Mucosa of descending colon (tissue), 3 donors: ENCODE data around the gene TAF4B. TPM values are rescaled to one million over a fixed set of nuclear protein-coding genes. Genes with fewer than 3 reads are reported as not detected.
"Not testable (repeated sequence)": the region's sequence is repeated elsewhere in the genome, so short reads cannot be mapped to it uniquely, and the experiment has no call there.

Experiments
- ATAC-seq: fragments of 200-7000 bp; cut with Tn5 transposase; one replicate; pipeline ENCODE4 v1.9.1; 2020; ENCODE audit warnings: mild to moderate bottlenecking, moderate library complexity
- DNase-seq, 3 donors: peaks; one replicate each; pipeline ENCODE4 v3.0.0-alpha.2; 2020
- H3K36me3 ChIP-seq: fragments of 200-600 bp; one replicate; pipeline ENCODE4 v1.8.0; 2021; ENCODE audit warnings: low read depth, mild to moderate bottlenecking
- H3K4me1 ChIP-seq: fragments of 200-600 bp; one replicate; pipeline ENCODE4 v1.8.0; 2021; ENCODE audit warnings: low read depth, mild to moderate bottlenecking
- H3K4me3 ChIP-seq: fragments of 200-600 bp; one replicate; pipeline ENCODE4 v1.8.0; 2021; ENCODE audit warnings: mild to moderate bottlenecking
- H3K9me3 ChIP-seq: fragments of 200-600 bp; one replicate; pipeline ENCODE4 v1.8.0; 2021; ENCODE audit warnings: mild to moderate bottlenecking
- CTCF ChIP-seq: fragments of 200-600 bp; IDR thresholded peaks from one replicate; pipeline ENCODE4 v1.8.0; 2022; ENCODE audit warnings: antibody characterized with exemption, mild to moderate bottlenecking
- intact Hi-C, 2 donors: fragments of 100-400 bp; cut with DNase I in 1 of 2; cut with micrococcal nuclease in 1 of 2; formaldehyde crosslinking; loops; one replicate each; pipeline versions ENCODE4 v1.11.0 to v1.11.1; 2022; cut with DNase I, micrococcal nuclease
- total RNA-seq, 3 donors: library from RNA; stranded (reverse); fragmentation: NEBNext Ultra II Directional in 2 of 3; extraction: Animal tissue kit (Norgen Biotek cat#: 25700) in 2 of 3; gene quantifications; one replicate each; pipeline versions ENCODE4 v1.2.1 to v1.2.4, GENCODE V29; 2021 to 2023
- donor health status: DM: no; HTN: no; CAD: no; lungs with moderate emphysema.
- donor health status: DM: no; HTN: no; CAD: no.
- donor health status: DM: no; HTN: yes; CAD: no.

The TAF4B gene
- total RNA-seq, 3 donors from 2014 or later: 3.4 to 4.1 (median 3.8) TPM

DNA sequence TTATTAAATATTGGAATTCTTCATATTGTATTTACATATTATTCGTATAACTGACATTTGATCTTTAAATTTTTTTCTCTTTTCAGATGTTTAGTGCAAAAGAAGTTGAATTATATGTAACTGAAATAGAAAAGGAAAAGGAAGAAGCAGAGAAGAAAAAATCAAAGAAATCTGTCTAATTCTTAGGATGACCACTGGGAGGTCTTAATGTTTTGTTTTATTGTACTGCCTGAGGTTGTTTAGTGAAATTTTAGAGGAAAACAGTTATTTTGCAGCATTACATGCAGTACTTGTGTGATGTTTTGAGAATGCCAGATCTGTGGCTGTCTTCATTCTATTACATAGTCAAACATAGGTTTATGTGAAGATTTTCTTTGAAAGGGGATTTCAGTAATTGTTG lies 34.0 kb upstream of the TAF4B start:
- no peak overlapping the region for H3K4me3 ChIP-seq
- intact Hi-C loops: no loop called here
- no peak for ATAC-seq
- TF ChIP-seq CTCF: no peak
- no peaks in the 10 kb centered on the region for H3K9me3 ChIP-seq
- no peak for DNase-seq
- H3K36me3 ChIP-seq: no peaks in the 10 kb centered on the region
- H3K4me1 ChIP-seq: no peaks in the 10 kb centered on the region

GRCh38 chr18:26196605-26197004 lies 29.6 kb upstream of the TAF4B start:
- Histone ChIP-seq H3K36me3 (no peaks in the 10 kb centered on the region), H3K9me3 (no peaks in the 10 kb centered on the region), H3K4me1 (no peaks in the 10 kb centered on the region), H3K4me3 (no peak overlapping the region)
- intact Hi-C loops: no loop called here
- no peak for TF ChIP-seq CTCF
- DNase-seq: no peak
- no peak for ATAC-seq

- ATAC-seq, intact Hi-C loops, H3K4me3 ChIP-seq: not testable (repeated sequence)
Observed at GRCh38 chr18:26202001-26202400, 24.2 kb upstream of the TAF4B start.

GRCh38 chr18:26205318-26205717 lies 20.9 kb upstream of the TAF4B start:
- DNase-seq: no peak
- H3K4me3 ChIP-seq: no peak overlapping the region
- no peak for ATAC-seq
- intact Hi-C loops: no loop called here
- no peak for TF ChIP-seq CTCF
- H3K9me3 ChIP-seq: no peaks in the 10 kb centered on the region
- H3K4me1 ChIP-seq: no peaks in the 10 kb centered on the region
- H3K36me3 ChIP-seq: no peaks in the 10 kb centered on the region

More at GRCh38 chr18:26202001-26202400, 24.2 kb upstream of the TAF4B start:
- DNase-seq, H3K4me1 ChIP-seq, H3K36me3 ChIP-seq, H3K9me3 ChIP-seq: not testable (repeated sequence)

DNA sequence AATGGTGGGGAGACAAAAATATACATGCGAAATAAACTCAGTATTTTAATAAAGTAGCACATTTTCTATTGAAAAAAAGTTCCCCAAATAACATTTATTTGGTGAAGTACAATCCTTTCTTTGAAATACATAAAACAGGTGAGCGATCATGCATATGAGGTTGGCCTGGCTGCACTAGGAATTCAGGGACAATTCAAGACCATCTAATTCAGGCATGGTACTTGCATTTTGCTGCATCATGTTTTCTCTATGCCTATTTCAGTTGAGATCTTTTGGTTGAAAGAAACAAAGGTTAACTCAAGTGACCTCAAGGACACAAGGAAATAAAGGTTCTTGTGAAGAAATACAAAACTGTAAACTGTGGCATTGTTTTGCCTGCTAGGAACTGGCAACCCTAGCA lies 19.8 kb upstream of the TAF4B start:
- Histone ChIP-seq H3K36me3 (no peaks in the 10 kb centered on the region), H3K9me3 (no peaks in the 10 kb centered on the region), H3K4me1 (no peaks in the 10 kb centered on the region), H3K4me3 (no peak overlapping the region)
- intact Hi-C loops: no loop called here
- ATAC-seq: no peak
- no peak for TF ChIP-seq CTCF
- DNase-seq: no peak

GRCh38 chr18:26207937-26208336 lies 18.3 kb upstream of the TAF4B start:
- no peak for TF ChIP-seq CTCF
- intact Hi-C loops: no loop called here
- no peaks in the 10 kb centered on the region for H3K36me3 ChIP-seq
- no peak overlapping the region for H3K4me3 ChIP-seq
- DNase-seq (no peak), ATAC-seq (no peak)
- H3K4me1 ChIP-seq: no peaks in the 10 kb centered on the region
- no peaks in the 10 kb centered on the region for H3K9me3 ChIP-seq
